G401 (cell line): ENCODE measurements around the gene SMO. TPM values are rescaled to one million over a fixed set of nuclear protein-coding genes. Genes with fewer than 3 reads are reported as not detected.
"Not testable (repeated sequence)": the region's sequence is repeated elsewhere in the genome, so short reads cannot be mapped to it uniquely, and the experiment has no call there.

Experiments used
- DNase-seq: peaks from one replicate; pipeline ENCODE4 v3.0.0-alpha.2; 2015; ENCODE audit warnings: low spot score
- in situ Hi-C: cut with HindIII; loops from 2 replicates; pipeline ENCODE4 v1.10.0; 2016; ENCODE audit warnings: low sequenced_read_pairs, mixed read lengths
- total RNA-seq: library from RNA; depleted of rRNA; stranded (reverse); fragments of >200 nt; shearing (Covaris generic); gene quantifications from 2 replicates; pipeline ENCODE4 v1.2.3, GENCODE V29; 2014

The SMO gene
- total RNA-seq, 1 experiment from 2014 or later, result 51.1 TPM

- peak; percentile 85 for DNase-seq
- in situ Hi-C loops, result no loop called here
These were observed 20.0 kb upstream of the SMO start for GRCh38 chr7:129168231-129169021.

- in situ Hi-C loops, result no loop called here
These were observed 19.2 kb upstream of the SMO start for GRCh38 chr7:129169171-129169671.

GRCh38 chr7:129169686-129170440 lies 18.6 kb upstream of the SMO start:
- no peak for DNase-seq
- in situ Hi-C loops, result no loop called here

More at GRCh38 chr7:129169171-129169671, 19.2 kb upstream of the SMO start:
- DNase-seq, result peak; percentile 42

- in situ Hi-C loops, result no loop called here
- no peak for DNase-seq
These were observed 17.9 kb upstream of the SMO start for GRCh38 chr7:129170441-129171021.

- in situ Hi-C loops, result not testable (repeated sequence)
These were observed 14.6 kb upstream of the SMO start for GRCh38 chr7:129173861-129174260.

GRCh38 chr7:129176916-129177710 lies 11.3 kb upstream of the SMO start:
- no peak for DNase-seq
- in situ Hi-C loops, result no loop called here

More at GRCh38 chr7:129173861-129174260, 14.6 kb upstream of the SMO start:
- DNase-seq, result not testable (repeated sequence)

GRCh38 chr7:129184981-129185670 lies 3.3 kb upstream of the SMO start:
- in situ Hi-C loops, result no loop called here
- no peak for DNase-seq

- DNase-seq, result no peak
- in situ Hi-C loops, result no loop called here
These were observed 1.6 kb upstream of the SMO start for GRCh38 chr7:129186749-129187260.

GRCh38 chr7:129187681-129188371 lies 607 bp upstream of the SMO start:
- peak; percentile 18 for DNase-seq
- in situ Hi-C loops, result no loop called here

GRCh38 chr7:129188892-129189660 lies 643 bp downstream of the SMO start:
- in situ Hi-C loops, result no loop called here

GRCh38 chr7:129189661-129190310 lies 1.4 kb downstream of the SMO start:
- DNase-seq, result no peak
- in situ Hi-C loops, result no loop called here

More at GRCh38 chr7:129188892-129189660, 643 bp downstream of the SMO start:
- no peak for DNase-seq

GRCh38 chr7:129191272-129191671 lies 2.8 kb downstream of the SMO start:
- DNase-seq, result no peak
- in situ Hi-C loops, result no loop called here

GRCh38 chr7:129193892-129194291 lies 5.5 kb downstream of the SMO start:
- in situ Hi-C loops, result no loop called here

GRCh38 chr7:129197771-129198170 lies 9.3 kb downstream of the SMO start:
- in situ Hi-C loops, result no loop called here
- no peak for DNase-seq

More at GRCh38 chr7:129193892-129194291, 5.5 kb downstream of the SMO start:
- no peak for DNase-seq

GRCh38 chr7:129199406-129199805 lies 11.0 kb downstream of the SMO start:
- in situ Hi-C loops, result no loop called here
- no peak for DNase-seq

- no peak for DNase-seq
- in situ Hi-C loops, result no loop called here
These were observed 13.8 kb downstream of the SMO start for GRCh38 chr7:129202058-129202777.
